Measurements from ENCODE around the gene TNFRSF21. TPM values are rescaled to one million over a fixed set of nuclear protein-coding genes. Genes with fewer than 3 reads are reported as not detected.

The TNFRSF21 gene
- total and polyA plus RNA-seq, 4 donors: 3.7 to 6.0 (median 4.2) TPM

- H3K4me1 ChIP-seq (ENCODE audit: control insufficient read depth in 1 of 2, insufficient read depth in 2 of 2, low read length in 2 of 2): no peaks in the 10 kb centered on the region
- H3K27ac ChIP-seq (ENCODE audit: low read depth in 1 of 2, low read length in 2 of 2): no peak overlapping the region
- intact Hi-C loops (cut with DNase I): no loop called here
- H3K4me3 ChIP-seq (ENCODE audit: low read length in 2 of 2): no peak overlapping the region
- no peak for ATAC-seq (ENCODE audit: low FRiP score)
- peaks cover 2% of the 10 kb centered on the region for H3K9me3 ChIP-seq (ENCODE audit: control insufficient read depth, low read length)
- DNase-seq: no peak
- H3K36me3 ChIP-seq (ENCODE audit: control insufficient read depth in 1 of 2, insufficient read depth in 2 of 2, low read length in 1 of 2): no peaks in the 10 kb centered on the region
- H3K27me3 ChIP-seq (ENCODE audit: control insufficient read depth in 1 of 2, insufficient read depth in 2 of 2, low read length in 1 of 2): no peaks in the 10 kb centered on the region
Observed at GRCh38 chr6:47351621-47352020, 41.9 kb upstream of the TNFRSF21 start.

- H3K27me3 ChIP-seq (ENCODE audit: control insufficient read depth in 1 of 2, insufficient read depth in 2 of 2, low read length in 1 of 2): no peaks in the 10 kb centered on the region
- no peak overlapping the region for H3K4me3 ChIP-seq (ENCODE audit: low read length in 2 of 2)
- H3K27ac ChIP-seq (ENCODE audit: low read depth in 1 of 2, low read length in 2 of 2): no peak overlapping the region
- H3K9me3 ChIP-seq (ENCODE audit: control insufficient read depth, low read length): peaks cover 2% of the 10 kb centered on the region
- DNase-seq: no peak
- H3K4me1 ChIP-seq (ENCODE audit: control insufficient read depth in 1 of 2, insufficient read depth in 2 of 2, low read length in 2 of 2): no peaks in the 10 kb centered on the region
- intact Hi-C loops (cut with DNase I): no loop called here
- ATAC-seq (ENCODE audit: low FRiP score): no peak
- H3K36me3 ChIP-seq (ENCODE audit: control insufficient read depth in 1 of 2, insufficient read depth in 2 of 2, low read length in 1 of 2): no peaks in the 10 kb centered on the region
- 65 to 74% methylated on average over 2 of the region's 2 CpGs for WGBS, 2 donors
Observed at GRCh38 chr6:47349931-47350330, 40.2 kb upstream of the TNFRSF21 start.

GRCh38 chr6:47348316-47348863 is 38.7 kb upstream of the TNFRSF21 start:
- H3K27me3 ChIP-seq (ENCODE audit: control insufficient read depth in 1 of 2, insufficient read depth in 2 of 2, low read length in 1 of 2): no peaks in the 10 kb centered on the region

GRCh38 chr6:47345761-47346160 is 36.1 kb upstream of the TNFRSF21 start:
- no peak for DNase-seq
- no peak overlapping the region for H3K4me3 ChIP-seq (ENCODE audit: low read length in 2 of 2)
- no peak for ATAC-seq (ENCODE audit: low FRiP score)
- intact Hi-C loops (cut with DNase I): no loop called here
- no peaks in the 10 kb centered on the region for H3K27me3 ChIP-seq (ENCODE audit: control insufficient read depth in 1 of 2, insufficient read depth in 2 of 2, low read length in 1 of 2)
- H3K27ac ChIP-seq (ENCODE audit: low read depth in 1 of 2, low read length in 2 of 2): no peak overlapping the region
- H3K36me3 ChIP-seq (ENCODE audit: control insufficient read depth in 1 of 2, insufficient read depth in 2 of 2, low read length in 1 of 2): no peaks in the 10 kb centered on the region
- peaks cover 2% of the 10 kb centered on the region for H3K9me3 ChIP-seq (ENCODE audit: control insufficient read depth, low read length)
- WGBS, 2 donors: 86 to 89% methylated on average over 4 of the region's 4 CpGs
- no peaks in the 10 kb centered on the region for H3K4me1 ChIP-seq (ENCODE audit: control insufficient read depth in 1 of 2, insufficient read depth in 2 of 2, low read length in 2 of 2)

More at GRCh38 chr6:47348316-47348863, 38.7 kb upstream of the TNFRSF21 start:
- H3K4me3 ChIP-seq (ENCODE audit: low read length in 2 of 2): no peak overlapping the region
- peaks cover 2% of the 10 kb centered on the region for H3K9me3 ChIP-seq (ENCODE audit: control insufficient read depth, low read length)
- H3K4me1 ChIP-seq (ENCODE audit: control insufficient read depth in 1 of 2, insufficient read depth in 2 of 2, low read length in 2 of 2): no peaks in the 10 kb centered on the region
- no peak for ATAC-seq (ENCODE audit: low FRiP score)
- DNase-seq: no peak
- no peak overlapping the region for H3K27ac ChIP-seq (ENCODE audit: low read depth in 1 of 2, low read length in 2 of 2)
- 87 to 88% methylated on average over 5 of the region's 5 CpGs for WGBS, 2 donors
- intact Hi-C loops (cut with DNase I): no loop called here
- no peaks in the 10 kb centered on the region for H3K36me3 ChIP-seq (ENCODE audit: control insufficient read depth in 1 of 2, insufficient read depth in 2 of 2, low read length in 1 of 2)

- H3K9me3 ChIP-seq (ENCODE audit: control insufficient read depth, low read length): no peaks in the 10 kb centered on the region
- intact Hi-C loops (cut with DNase I): no loop called here
- no peaks in the 10 kb centered on the region for H3K4me1 ChIP-seq (ENCODE audit: control insufficient read depth in 1 of 2, insufficient read depth in 2 of 2, low read length in 2 of 2)
- ATAC-seq (ENCODE audit: low FRiP score) (no peak), DNase-seq (no peak)
- WGBS, 2 donors: 6 to 14% methylated on average over 1 of the region's 1 CpG
- H3K27ac ChIP-seq (ENCODE audit: low read depth in 1 of 2, low read length in 2 of 2): no peak overlapping the region
- H3K27me3 ChIP-seq (ENCODE audit: control insufficient read depth in 1 of 2, insufficient read depth in 2 of 2, low read length in 1 of 2): no peaks in the 10 kb centered on the region
- no peak overlapping the region for H3K4me3 ChIP-seq (ENCODE audit: low read length in 2 of 2)
- H3K36me3 ChIP-seq (ENCODE audit: control insufficient read depth in 1 of 2, insufficient read depth in 2 of 2, low read length in 1 of 2): no peaks in the 10 kb centered on the region
Observed at GRCh38 chr6:47344022-47344421, 34.3 kb upstream of the TNFRSF21 start.

- no peak for ATAC-seq (ENCODE audit: low FRiP score)
- intact Hi-C loops (cut with DNase I): no loop called here
- H3K4me3 ChIP-seq (ENCODE audit: low read length in 2 of 2): no peak overlapping the region
- DNase-seq: no peak
- H3K36me3 ChIP-seq (ENCODE audit: control insufficient read depth in 1 of 2, insufficient read depth in 2 of 2, low read length in 1 of 2): no peaks in the 10 kb centered on the region
- WGBS, 2 donors: 76 to 84% methylated on average over 4 of the region's 4 CpGs
- H3K9me3 ChIP-seq (ENCODE audit: control insufficient read depth, low read length): no peaks in the 10 kb centered on the region
- no peaks in the 10 kb centered on the region for H3K4me1 ChIP-seq (ENCODE audit: control insufficient read depth in 1 of 2, insufficient read depth in 2 of 2, low read length in 2 of 2)
- H3K27ac ChIP-seq (ENCODE audit: low read depth in 1 of 2, low read length in 2 of 2): no peak overlapping the region
- H3K27me3 ChIP-seq (ENCODE audit: control insufficient read depth in 1 of 2, insufficient read depth in 2 of 2, low read length in 1 of 2): no peaks in the 10 kb centered on the region
Observed at GRCh38 chr6:47343600-47343999, 33.9 kb upstream of the TNFRSF21 start.

- DNase-seq (no peak), ATAC-seq (ENCODE audit: low FRiP score) (no peak)
- no peaks in the 10 kb centered on the region for H3K36me3 ChIP-seq (ENCODE audit: control insufficient read depth in 1 of 2, insufficient read depth in 2 of 2, low read length in 1 of 2)
- no peaks in the 10 kb centered on the region for H3K9me3 ChIP-seq (ENCODE audit: control insufficient read depth, low read length)
- H3K4me1 ChIP-seq (ENCODE audit: control insufficient read depth in 1 of 2, insufficient read depth in 2 of 2, low read length in 2 of 2): no peaks in the 10 kb centered on the region
- intact Hi-C loops (cut with DNase I): no loop called here
- no peak overlapping the region for H3K4me3 ChIP-seq (ENCODE audit: low read length in 2 of 2)
- 71 to 81% methylated on average over 8 of the region's 8 CpGs for WGBS, 2 donors
- H3K27me3 ChIP-seq (ENCODE audit: control insufficient read depth in 1 of 2, insufficient read depth in 2 of 2, low read length in 1 of 2): no peaks in the 10 kb centered on the region
- no peak overlapping the region for H3K27ac ChIP-seq (ENCODE audit: low read depth in 1 of 2, low read length in 2 of 2)
Observed at GRCh38 chr6:47342824-47343223, 33.1 kb upstream of the TNFRSF21 start.

- intact Hi-C loops (cut with DNase I): no loop called here
- DNase-seq (no peak), ATAC-seq (ENCODE audit: low FRiP score) (no peak)
- Histone ChIP-seq H3K36me3 (ENCODE audit: control insufficient read depth in 1 of 2, insufficient read depth in 2 of 2, low read length in 1 of 2) (no peaks in the 10 kb centered on the region), H3K4me3 (ENCODE audit: low read length in 2 of 2) (no peak overlapping the region), H3K4me1 (ENCODE audit: control insufficient read depth in 1 of 2, insufficient read depth in 2 of 2, low read length in 2 of 2) (no peaks in the 10 kb centered on the region), H3K27me3 (ENCODE audit: control insufficient read depth in 1 of 2, insufficient read depth in 2 of 2, low read length in 1 of 2) (no peaks in the 10 kb centered on the region), H3K27ac (ENCODE audit: low read depth in 1 of 2, low read length in 2 of 2) (no peak overlapping the region), H3K9me3 (ENCODE audit: control insufficient read depth, low read length) (no peaks in the 10 kb centered on the region)
- 83 to 94% methylated on average over 2 of the region's 2 CpGs for WGBS, 2 donors
Observed at GRCh38 chr6:47337519-47337918, 27.8 kb upstream of the TNFRSF21 start.

GRCh38 chr6:47336334-47336733 is 26.6 kb upstream of the TNFRSF21 start:
- Histone ChIP-seq H3K27ac (ENCODE audit: low read depth in 1 of 2, low read length in 2 of 2) (no peak overlapping the region), H3K9me3 (ENCODE audit: control insufficient read depth, low read length) (no peaks in the 10 kb centered on the region), H3K36me3 (ENCODE audit: control insufficient read depth in 1 of 2, insufficient read depth in 2 of 2, low read length in 1 of 2) (no peaks in the 10 kb centered on the region), H3K4me1 (ENCODE audit: control insufficient read depth in 1 of 2, insufficient read depth in 2 of 2, low read length in 2 of 2) (no peaks in the 10 kb centered on the region), H3K4me3 (ENCODE audit: low read length in 2 of 2) (no peak overlapping the region), H3K27me3 (ENCODE audit: control insufficient read depth in 1 of 2, insufficient read depth in 2 of 2, low read length in 1 of 2) (no peaks in the 10 kb centered on the region)
- intact Hi-C loops (cut with DNase I): no loop called here
- DNase-seq: no peak
- ATAC-seq (ENCODE audit: low FRiP score): no peak
